ENCODE measurements around the gene TSKU.
"Not testable (repeated sequence)": the region's sequence is repeated elsewhere in the genome, so short reads cannot be mapped to it uniquely, and the experiment has no call there.

TSKU gene

DNA sequence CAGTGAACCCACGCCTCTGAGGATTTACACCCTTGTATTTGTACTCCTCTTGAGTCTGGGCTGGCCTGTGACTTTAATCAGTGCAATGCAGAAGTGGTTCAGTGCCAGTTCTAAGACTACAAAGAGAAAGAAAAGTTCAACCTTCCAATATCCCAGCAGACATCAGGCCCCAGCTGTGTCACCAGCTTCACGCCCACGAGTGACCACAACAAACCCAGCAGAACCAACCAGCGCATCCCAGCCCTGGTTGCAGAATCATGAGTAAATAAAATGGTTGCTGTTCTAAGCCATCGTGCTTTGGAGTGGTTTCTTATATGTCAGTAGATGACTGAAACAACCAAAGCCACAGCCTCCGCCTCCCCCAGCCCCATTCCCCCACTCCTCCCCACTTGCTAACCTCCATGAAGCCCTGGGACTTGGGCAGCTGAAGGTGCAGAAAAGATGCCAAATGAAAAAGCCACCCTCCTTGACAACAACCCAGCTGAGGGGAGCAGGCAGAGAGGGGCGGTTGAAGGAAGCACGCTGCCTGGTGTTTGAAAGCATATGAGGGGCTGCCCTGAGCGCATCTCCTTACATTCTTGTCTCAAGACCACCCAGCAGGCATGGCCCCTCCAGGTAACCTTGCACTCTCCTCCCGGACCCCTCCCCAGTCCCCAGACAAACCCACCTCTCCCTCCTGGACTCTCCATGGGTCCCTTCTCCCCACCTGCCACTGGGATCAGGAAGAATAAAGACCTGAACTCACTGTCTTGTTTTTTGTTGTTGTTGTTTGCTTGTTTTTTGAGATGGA lies 20.9 kb downstream of the TSKU start:
- DNase-seq = peak; percentile 32

- no peak for DNase-seq
These were observed 22.2 kb downstream of the TSKU start for GRCh38 chr11:76805206-76805913.

DNA sequence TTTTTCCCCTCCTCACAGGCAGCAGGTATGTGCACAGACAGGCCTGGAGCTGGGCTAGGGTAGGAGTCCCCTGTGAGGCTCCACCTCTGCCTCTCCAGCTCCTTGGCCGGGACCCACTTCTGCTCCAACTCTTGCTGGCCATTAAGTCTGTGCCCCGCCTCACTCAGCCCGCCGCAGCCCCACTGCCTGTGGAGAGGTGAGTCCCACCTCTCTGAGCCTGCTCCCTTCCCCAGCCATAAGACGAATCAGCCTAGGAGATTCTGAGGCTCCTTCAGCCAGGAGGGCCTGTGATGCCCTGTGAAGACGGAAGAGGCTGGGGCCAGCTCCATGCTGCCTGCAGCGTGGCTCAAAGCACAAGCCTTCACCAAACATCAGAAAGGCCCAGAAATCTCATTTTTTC lies 23.0 kb downstream of the TSKU start:
- no peak for DNase-seq

DNA sequence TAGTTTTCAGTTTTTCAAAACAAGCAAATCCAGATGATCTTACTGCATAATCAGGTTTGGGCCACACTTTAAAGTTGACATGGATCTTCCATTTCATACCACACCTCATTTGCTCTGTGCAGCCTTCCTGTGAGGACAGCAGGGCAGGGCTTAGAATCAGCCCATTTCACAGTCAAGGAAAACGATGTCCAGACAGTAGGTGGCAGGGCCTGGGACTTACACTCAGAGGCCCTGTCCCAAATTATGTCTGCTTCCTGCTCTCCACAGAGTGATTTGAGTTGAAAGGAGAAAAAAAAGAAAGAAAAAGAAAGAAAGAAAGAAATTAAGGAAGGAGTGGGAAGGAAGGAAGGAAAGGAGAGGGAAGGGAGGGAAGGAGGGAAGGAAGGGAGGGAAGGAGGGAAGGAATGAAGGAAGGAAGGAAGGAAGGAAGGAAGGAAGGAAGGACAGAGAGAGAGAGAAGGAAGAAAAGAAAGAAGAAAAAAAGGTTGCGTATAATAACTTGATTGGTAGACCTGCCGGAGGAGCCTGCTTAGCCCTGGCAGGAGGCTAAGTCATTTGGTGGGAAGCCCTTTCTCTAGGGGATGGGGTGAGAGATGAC lies 23.6 kb downstream of the TSKU start:
- DNase-seq = no peak

- peak; percentile 67 for DNase-seq
These were observed 24.2 kb downstream of the TSKU start for GRCh38 chr11:76807206-76807875.

DNA sequence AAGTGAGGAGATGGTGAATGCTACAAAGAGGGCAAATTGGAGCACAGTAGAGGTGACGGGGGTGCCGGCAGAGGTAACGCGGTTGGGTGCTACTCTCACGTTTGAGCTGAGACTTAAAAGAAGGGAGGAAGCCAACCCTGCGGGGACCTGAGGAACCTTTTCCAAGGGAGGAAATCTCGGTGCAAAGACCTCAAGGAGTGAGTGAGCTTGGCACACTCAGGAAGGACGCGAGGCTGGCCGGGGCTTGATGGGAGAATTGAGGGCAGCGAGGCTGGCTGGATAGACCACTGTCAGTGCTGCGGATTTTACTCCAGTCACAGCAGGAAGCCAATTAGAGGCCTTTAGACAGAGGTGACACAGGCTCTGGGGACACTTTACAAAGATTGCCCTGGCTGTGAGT lies 25.0 kb downstream of the TSKU start:
- no peak for DNase-seq

GRCh38 chr11:76808996-76809395 lies 25.8 kb downstream of the TSKU start:
- no peak for DNase-seq

GRCh38 chr11:76810151-76810853 lies 27.1 kb downstream of the TSKU start:
- no peak for DNase-seq

DNA sequence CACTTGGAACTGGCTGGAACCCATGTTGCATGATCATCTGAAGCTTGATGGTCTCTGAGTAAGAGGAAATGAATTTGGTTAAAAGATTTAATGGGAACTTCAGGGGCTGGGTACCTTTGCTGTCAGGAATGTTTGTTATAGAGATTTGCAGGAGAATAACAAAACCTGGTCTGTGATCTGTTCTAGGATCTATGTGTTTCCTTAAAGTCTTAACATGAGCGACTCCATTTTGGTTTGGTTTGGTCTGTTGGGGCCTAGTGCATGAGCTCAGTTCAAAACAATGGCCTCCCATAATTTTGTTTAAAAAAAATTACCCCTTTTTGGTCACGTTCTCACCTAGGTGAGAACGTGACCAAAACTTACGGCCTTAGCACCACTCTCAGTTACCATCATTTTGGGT lies 28.1 kb downstream of the TSKU start:
- no peak for DNase-seq

DNA sequence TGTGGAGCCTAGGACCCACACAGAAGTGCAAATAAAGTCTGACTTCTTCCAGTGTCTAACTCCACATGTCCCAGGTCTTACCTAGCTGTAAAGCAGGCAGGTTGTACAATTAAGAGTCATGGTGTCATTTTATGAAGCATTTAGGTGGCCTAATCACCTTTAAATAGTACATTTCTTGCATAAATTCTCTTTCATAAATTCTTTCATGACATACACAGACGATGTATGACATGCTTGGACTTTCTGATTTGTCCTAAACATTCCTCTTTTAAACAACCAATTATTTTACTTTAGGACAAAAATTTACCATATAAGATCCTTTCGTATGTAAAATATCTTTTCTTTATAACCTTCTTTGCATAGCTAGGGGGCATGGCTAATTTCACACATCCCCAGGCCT lies 31.3 kb downstream of the TSKU start:
- no peak for DNase-seq

DNA sequence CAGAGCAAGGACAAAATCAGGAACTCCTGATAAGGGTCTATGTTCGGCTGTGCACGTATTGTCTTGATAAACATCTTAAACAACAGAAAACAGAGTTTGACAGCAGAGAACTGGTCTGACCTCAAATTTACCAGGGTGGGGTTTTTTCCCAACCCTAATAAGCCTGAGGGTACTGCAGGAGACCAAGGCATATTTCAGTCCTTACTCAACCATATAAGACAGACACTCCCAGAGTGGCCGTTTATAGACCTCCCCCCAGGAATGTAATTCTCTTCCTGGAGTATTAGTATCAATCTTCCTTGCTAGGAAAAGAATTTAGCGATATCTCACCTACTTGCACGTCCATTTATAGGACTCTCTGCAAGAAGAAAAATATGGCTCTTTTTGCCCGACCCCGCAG lies 32.5 kb downstream of the TSKU start:
- DNase-seq = not testable (repeated sequence)

GRCh38 chr11:76820184-76820566 lies 37.0 kb downstream of the TSKU start:
- no peak for DNase-seq

- not testable (repeated sequence) for DNase-seq
These were observed 38.2 kb downstream of the TSKU start for GRCh38 chr11:76821396-76821795.

DNA sequence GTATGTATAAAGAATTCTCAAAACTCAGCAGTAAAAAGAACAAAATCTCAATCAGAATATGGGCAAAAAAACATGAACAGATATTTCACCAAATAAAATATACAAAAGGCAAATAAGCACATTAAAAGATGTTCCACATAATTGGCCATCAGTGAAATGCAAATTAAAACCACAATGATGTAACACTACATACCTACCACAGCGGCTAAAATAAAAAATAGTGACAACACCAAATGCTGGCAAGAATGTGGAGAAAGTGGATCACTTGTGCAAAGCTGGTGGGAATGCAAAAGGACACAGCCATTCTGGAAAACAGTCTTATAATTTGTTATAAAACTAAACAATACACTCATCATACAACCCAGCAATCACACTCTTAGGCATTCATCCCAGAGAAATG lies 39.2 kb downstream of the TSKU start:
- no peak for DNase-seq

DNA sequence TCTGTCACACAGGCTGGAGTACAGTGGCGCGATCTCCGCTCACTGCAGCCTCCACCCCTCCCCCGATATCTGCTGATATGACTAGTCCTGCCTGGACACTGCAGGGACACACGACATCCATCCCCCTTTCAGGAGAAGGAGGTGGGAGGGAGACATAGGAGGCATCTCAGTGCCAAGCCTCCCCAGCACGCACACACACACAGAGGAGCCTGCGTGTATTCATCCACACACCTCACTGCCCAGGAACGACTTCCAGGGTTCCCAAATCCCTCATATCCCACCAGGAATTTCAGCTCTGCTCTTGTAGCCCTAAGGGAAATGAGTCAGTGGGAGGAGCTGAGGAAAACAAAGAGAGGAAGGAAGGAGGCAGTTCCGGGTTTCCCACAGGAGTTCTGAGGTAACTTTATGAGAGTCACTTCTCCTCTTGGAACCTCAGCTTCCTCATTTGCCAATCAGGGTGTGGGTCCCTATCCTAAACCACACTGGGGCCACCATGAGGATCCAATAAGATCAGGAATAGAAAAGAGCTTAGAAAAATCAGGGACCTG lies 40.4 kb downstream of the TSKU start:
- DNase-seq = no peak

- DNase-seq = no peak
These were observed 41.2 kb downstream of the TSKU start for GRCh38 chr11:76824083-76824939.

DNA sequence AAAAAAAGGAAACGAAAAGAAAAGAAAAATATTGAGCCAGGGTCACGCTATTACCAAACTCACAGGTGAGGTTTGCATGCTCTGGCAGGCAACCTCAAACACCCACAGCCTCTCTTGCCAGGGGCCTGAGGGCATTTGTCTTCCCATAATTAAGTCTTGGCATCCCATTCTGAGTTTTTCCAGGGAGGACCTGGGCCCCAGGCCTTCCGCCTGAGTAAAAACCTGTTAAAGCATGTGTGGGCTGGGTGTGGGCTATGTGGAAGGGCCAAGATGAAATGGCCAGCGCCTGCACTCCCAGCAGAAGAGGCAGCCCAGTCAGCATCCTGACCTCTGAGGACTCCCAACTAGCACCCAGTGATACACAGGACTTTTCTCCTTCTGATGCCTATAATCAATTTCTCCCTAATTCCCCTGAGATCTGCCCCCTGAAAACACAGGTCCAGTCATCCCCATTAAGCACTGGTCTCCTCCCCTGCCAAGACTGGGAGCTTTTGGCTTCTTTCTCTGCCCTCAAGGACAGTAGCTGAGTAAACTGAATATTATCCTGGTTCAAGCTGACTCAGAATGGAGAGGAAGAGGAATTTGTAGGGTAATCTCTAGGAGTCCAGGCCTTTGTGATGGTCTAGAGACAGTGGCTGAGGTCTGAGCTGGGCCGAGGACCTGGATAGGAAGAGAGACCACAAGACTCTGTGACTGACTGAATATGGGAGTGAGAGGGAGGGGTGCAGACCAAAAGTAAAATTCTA lies 42.0 kb downstream of the TSKU start:
- DNase-seq = no peak

DNA sequence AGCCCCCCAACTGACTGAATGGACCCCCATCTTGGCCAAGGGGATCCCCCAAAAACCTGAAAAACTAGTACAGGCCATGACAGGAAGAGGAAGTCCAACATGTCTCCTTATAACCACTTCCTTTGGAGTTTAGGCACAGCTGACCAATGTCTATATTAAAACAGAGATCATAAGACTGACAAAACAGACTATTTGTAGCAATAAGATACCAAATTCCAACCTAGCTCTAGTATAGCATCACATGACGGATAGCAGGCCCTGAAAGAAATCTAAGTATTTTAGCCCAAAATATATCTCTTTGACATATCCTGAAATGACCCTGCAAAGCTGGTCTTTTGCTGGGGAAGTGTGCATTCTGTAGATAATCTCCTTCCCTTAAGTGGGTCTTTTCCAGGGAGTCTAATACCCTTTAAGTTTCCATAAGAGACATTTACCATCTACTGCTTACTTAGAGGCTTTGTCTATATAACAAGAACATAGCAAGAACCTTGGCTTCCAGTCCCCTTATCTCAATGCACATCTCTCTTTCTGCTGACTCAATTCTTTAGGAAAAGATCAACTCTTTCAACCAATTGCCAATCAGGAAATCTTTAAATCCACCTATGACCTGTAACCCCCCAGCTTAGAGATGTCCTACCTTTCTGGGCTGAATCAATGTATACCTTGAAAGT lies 42.7 kb downstream of the TSKU start:
- DNase-seq = no peak

DNA sequence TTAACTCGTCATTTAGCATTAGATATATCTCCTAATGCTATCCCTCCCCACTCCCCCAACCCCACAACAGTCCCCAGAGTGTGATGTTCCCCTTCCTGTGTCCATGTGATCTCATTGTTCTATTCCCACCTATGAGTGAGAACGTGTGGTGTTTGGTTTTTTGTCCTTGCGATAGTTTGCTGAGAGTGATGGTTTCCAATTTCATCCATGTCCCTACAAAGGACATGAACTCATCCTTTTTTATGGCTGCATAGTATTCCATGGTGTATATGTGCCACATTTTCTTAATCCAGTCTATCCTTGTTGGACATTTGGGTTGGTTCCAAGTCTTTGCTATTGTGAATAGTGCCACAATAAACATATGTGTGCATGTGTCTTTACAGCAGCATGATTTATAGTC lies 43.4 kb downstream of the TSKU start:
- DNase-seq = not testable (repeated sequence)

DNA sequence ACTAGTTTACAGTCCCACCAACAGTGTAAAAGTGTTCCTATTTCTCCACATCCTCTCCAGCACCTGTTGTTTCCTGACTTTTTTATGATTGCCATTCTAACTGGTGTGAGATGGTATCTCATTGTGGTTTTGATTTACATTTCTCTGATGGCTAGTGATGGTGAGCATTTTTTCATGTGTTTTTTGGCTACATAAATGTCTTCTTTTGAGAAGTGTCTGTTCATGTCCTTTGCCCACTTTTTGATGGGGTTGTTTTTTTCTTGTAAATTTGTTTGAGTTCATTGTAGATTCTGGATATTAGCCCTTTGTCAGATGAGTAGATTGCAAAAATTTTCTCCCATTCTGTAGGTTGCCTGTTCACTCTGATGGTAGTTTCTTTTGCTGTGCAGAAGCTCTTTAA lies 43.8 kb downstream of the TSKU start:
- DNase-seq = not testable (repeated sequence)
